Naive thymus-derived CD8-positive, alpha-beta T cell (primary cell): ENCODE measurements around the gene MRPL36. TPM values are rescaled to one million over a fixed set of nuclear protein-coding genes. Genes with fewer than 3 reads are reported as not detected.
A peak's percentile ranks its signal among the peaks of the same experiment; 100 is the strongest.
"Not testable (repeated sequence)": the region's sequence is repeated elsewhere in the genome, so short reads cannot be mapped to it uniquely, and the experiment has no call there.

ENCODE experiments used
- ATAC-seq, 2 donors: fragments of 150-1000 bp; cut with Tn5 transposase in 1 of 2; sonication (Bioruptor Pico), chemical (Tn5 transposase) in 1 of 2; 1 replicate in 1 of 2; 2 replicates in 1 of 2; pipeline ENCODE4 v1.10.0; 2021; ENCODE audit warnings: mild to moderate bottlenecking in 2 of 2, moderate library complexity in 2 of 2
- POLR2A ChIA-PET: fragments of 350-600 bp; sonication (Branson Sonifier 250); formaldehyde crosslinking; loops from one replicate; lab custom pipeline; 2021; ENCODE audit warnings: antibody characterized with exemption; lab: Charles Lee
- DNase-seq, 10 donors: peaks; one replicate each; pipeline versions ENCODE4 v3.0.0 to v3.0.0-alpha.2; 2020 to 2022
- H3K27ac Mint-ChIP-seq, 10 donors: one replicate each; pipeline ENCODE4 v1.8.0; 2020 to 2022; ENCODE audit warnings: mild to moderate bottlenecking in 10 of 10, mixed read lengths in 10 of 10, moderate library complexity in 4 of 10, inconsistent platforms in 1 of 10
- H3K27me3 Mint-ChIP-seq, 5 donors: one replicate each; pipeline ENCODE4 v1.8.0; 2021 to 2022; ENCODE audit warnings: mixed read lengths in 5 of 5
- H3K36me3 Mint-ChIP-seq, 3 donors: one replicate each; pipeline ENCODE4 v1.8.0; 2020 to 2022; ENCODE audit warnings: mixed read lengths in 3 of 3, mild to moderate bottlenecking in 2 of 3, inconsistent platforms in 1 of 3
- H3K4me1 Mint-ChIP-seq, 4 donors: one replicate each; pipeline ENCODE4 v1.8.0; 2021 to 2022; ENCODE audit warnings: mixed read lengths in 4 of 4
- H3K4me3 Mint-ChIP-seq, 10 donors: one replicate each; pipeline ENCODE4 v1.8.0; 2020 to 2022; ENCODE audit warnings: mild to moderate bottlenecking in 10 of 10, mixed read lengths in 10 of 10, moderate library complexity in 6 of 10, inconsistent platforms in 1 of 10
- H3K9me3 Mint-ChIP-seq, 9 donors: one replicate each; pipeline ENCODE4 v1.8.0; 2020 to 2022; ENCODE audit warnings: mixed read lengths in 9 of 9, mild to moderate bottlenecking in 3 of 9, inconsistent platforms in 1 of 9, moderate library complexity in 1 of 9
- polyA plus RNA-seq, 3 donors: library from polyadenylated mRNA; unstranded; fragments of 300-500 nt; fragmentation: Illumina TruSeq; gene quantifications; one replicate each; pipeline ENCODE4 v1.2.3, GENCODE V29; 2021
- total RNA-seq, 8 experiments: library from RNA in 2 of 8; stranded (reverse) in 2 of 8; gene quantifications; one replicate each; pipeline ENCODE4 v1.2.3 and lab custom pipeline; 2021 to 2026

MRPL36 gene
- total RNA-seq, result 10 to 100 TPM; 25.8 to 30.9 TPM
- 10 to 100 TPM; 61.6 to 84.3 (median 71.6) TPM for polyA plus RNA-seq
- 3.9 to 28.9 (median 12.9) reads per million in 6 experiments for total RNA-seq (lab: John Stamatoyannopoulos, UW)

- DNase-seq (peak; percentile 80 to 96 (median 90)), ATAC-seq (peak; percentile 69 to 76)
- H3K36me3 Mint-ChIP-seq, result peaks cover 11 to 30% (median 16%) of the 10 kb centered on the region in 3 donors
- peaks cover 29 to 74% (median 62%) of the 10 kb centered on the region in 4 donors for H3K4me1 Mint-ChIP-seq
- peak within 1 kb of the TSS; percentile 96 to 100 (median 99) for H3K4me3 Mint-ChIP-seq
- no peaks in the 10 kb centered on the region for H3K9me3 Mint-ChIP-seq
- POLR2A ChIA-PET, result interaction anchor here (0.6 to 4.4 kb wide), 14 partner anchors 8 to 1582 kb away, joined by 3 to 40 read pairs (median 4); partner anchors contain the start of genes CCDC127, CLPTM1L and SDHA
- H3K27ac Mint-ChIP-seq, result peak within 1 kb of the TSS; percentile 97 to 99 (median 99)
- no peaks in the 10 kb centered on the region for H3K27me3 Mint-ChIP-seq
Measured at GRCh38 chr5:1799602-1800471, at the start of gene MRPL36. TSS of gene MRPL36 (minus strand) at chr5:1799837. CDS start at chr5:1798935, 902 bp downstream.

GRCh38 chr5:1847611-1848010 is 48.0 kb upstream of the MRPL36 start:
- no peak overlapping the region for H3K4me3 Mint-ChIP-seq
- peaks cover 0 to 2% (median 0%) of the 10 kb centered on the region in 4 donors for H3K4me1 Mint-ChIP-seq
- DNase-seq, result no peak
- no peaks in the 10 kb centered on the region for H3K9me3 Mint-ChIP-seq
- peaks cover 13 to 46% (median 20%) of the 10 kb centered on the region in 5 donors for H3K27me3 Mint-ChIP-seq
- no peak for ATAC-seq
- POLR2A ChIA-PET, result no interaction called here
- H3K36me3 Mint-ChIP-seq, result no peaks in the 10 kb centered on the region
- H3K27ac Mint-ChIP-seq, result no peak overlapping the region

- H3K9me3 Mint-ChIP-seq, result no peaks in the 10 kb centered on the region
- no peak overlapping the region for H3K4me3 Mint-ChIP-seq
- POLR2A ChIA-PET, result no interaction called here
- H3K36me3 Mint-ChIP-seq, result no peaks in the 10 kb centered on the region
- peaks cover 14 to 50% (median 23%) of the 10 kb centered on the region in 5 donors for H3K27me3 Mint-ChIP-seq
- no peak for DNase-seq
- no peak overlapping the region for H3K27ac Mint-ChIP-seq
- peaks cover 0 to 2% (median 0%) of the 10 kb centered on the region in 4 donors for H3K4me1 Mint-ChIP-seq
- no peak for ATAC-seq
Measured at GRCh38 chr5:1847056-1847455, 47.4 kb upstream of the MRPL36 start.

DNA sequence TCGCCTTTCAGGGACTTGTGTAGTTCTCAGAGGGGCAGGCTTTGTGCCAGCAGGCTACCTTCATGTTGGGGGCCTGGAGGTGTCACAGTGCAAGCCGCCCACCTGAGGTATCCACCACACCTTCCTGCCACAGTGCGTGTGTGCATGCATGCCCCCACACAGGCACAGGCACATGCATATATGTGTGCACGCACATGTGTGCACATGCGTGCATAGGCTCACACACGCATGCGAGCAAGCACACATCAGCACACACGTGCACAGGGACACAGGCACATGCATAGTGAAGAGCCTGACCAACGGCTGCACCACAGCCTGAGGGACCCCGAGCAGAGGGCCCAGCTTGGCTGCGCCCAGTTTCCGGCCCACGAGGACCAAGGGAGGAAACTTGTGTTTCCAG is 46.9 kb upstream of the MRPL36 start:
- no peaks in the 10 kb centered on the region for H3K9me3 Mint-ChIP-seq
- ATAC-seq, result no peak
- H3K4me1 Mint-ChIP-seq, result peaks cover 0 to 2% (median 0%) of the 10 kb centered on the region in 4 donors
- no peak overlapping the region for H3K27ac Mint-ChIP-seq
- POLR2A ChIA-PET, result no interaction called here
- no peak overlapping the region for H3K4me3 Mint-ChIP-seq
- H3K36me3 Mint-ChIP-seq, result no peaks in the 10 kb centered on the region
- DNase-seq, result no peak
- H3K27me3 Mint-ChIP-seq, result peaks cover 17 to 50% (median 19%) of the 10 kb centered on the region in 5 donors

DNA sequence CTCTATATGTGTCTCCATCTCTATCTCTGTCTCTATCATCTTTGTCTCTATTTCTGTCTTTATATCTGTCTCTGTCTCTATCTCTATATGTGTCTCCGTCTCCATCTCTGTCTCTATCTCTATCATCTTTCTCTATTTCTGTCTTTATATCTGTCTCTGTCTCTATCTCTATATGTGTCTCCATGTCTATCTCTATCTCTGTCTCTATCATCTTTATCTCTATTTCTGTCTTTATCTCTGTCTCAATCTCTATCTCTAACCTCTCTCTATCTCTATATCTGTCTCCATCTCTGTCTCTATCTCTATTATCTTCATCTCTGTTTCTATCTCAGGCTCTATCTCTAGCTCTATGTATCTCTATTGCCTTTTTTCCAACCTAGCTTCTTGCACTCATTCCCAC is 46.1 kb upstream of the MRPL36 start:
- Mint-ChIP-seq H3K9me3 (no peaks in the 10 kb centered on the region), H3K27me3 (peaks cover 10 to 51% (median 19%) of the 10 kb centered on the region in 5 donors), H3K4me3 (no peak overlapping the region), H3K4me1 (peaks cover 0 to 2% (median 0%) of the 10 kb centered on the region in 4 donors), H3K27ac (no peak overlapping the region), H3K36me3 (no peaks in the 10 kb centered on the region)
- ATAC-seq (no peak), DNase-seq (no peak)
- POLR2A ChIA-PET, result no interaction called here

GRCh38 chr5:1844708-1845436 is 45.2 kb upstream of the MRPL36 start:
- Mint-ChIP-seq H3K27ac (no peak overlapping the region), H3K4me3 (no peak overlapping the region), H3K36me3 (no peaks in the 10 kb centered on the region), H3K27me3 (peaks cover 16 to 48% (median 23%) of the 10 kb centered on the region in 5 donors), H3K9me3 (no peaks in the 10 kb centered on the region), H3K4me1 (peaks cover 0 to 2% (median 0%) of the 10 kb centered on the region in 4 donors)
- ATAC-seq (no peak), DNase-seq (no peak)
- POLR2A ChIA-PET, result no interaction called here

GRCh38 chr5:1843761-1844160 is 44.1 kb upstream of the MRPL36 start:
- H3K9me3 Mint-ChIP-seq, H3K27ac Mint-ChIP-seq, H3K4me3 Mint-ChIP-seq, H3K4me1 Mint-ChIP-seq, POLR2A ChIA-PET, ATAC-seq, H3K36me3 Mint-ChIP-seq: not testable (repeated sequence)
- DNase-seq, result peak in 1 of 10 donors; percentile 8
- H3K27me3 Mint-ChIP-seq, result peaks cover 18 to 49% (median 27%) of the 10 kb centered on the region in 5 donors

DNA sequence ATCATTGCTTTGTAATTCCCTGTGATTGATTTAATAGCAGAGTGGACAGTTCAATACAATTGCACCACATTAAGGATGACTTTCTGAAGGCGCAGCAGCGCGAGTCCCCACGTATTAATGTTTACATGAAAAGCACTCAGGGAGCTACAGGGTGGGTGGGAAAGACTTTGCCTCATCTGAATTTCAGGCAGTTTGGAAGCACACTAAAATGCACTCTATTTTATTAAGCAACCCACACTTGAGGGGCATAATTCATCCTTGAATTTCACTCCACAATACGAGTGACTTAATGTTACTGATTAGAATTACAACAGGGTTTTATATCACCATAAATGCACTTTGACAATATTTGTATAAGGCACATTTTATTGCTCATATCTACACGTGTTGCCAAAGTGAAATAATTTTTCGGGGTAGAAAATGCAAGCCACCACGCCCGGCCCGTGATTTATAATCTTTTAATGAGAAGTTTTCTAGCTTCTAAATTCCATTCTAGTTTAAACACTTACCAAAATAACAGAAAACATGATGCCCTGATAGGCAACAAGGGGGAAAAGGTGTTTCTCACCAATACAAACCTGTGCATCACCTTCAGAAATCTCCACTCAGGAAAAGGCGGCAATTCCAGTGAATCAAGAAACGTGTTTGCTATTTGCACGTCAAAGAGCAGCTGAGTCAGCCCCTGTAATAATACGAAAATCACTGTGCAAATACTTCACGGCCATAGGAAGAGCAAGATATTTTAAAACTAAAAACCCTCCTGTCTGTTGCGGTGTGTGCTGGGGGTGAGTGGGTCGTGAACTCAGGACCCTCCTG is 42.6 kb upstream of the MRPL36 start:
- DNase-seq (no peak), ATAC-seq (no peak)
- no peaks in the 10 kb centered on the region for H3K9me3 Mint-ChIP-seq
- peaks cover 13 to 48% (median 25%) of the 10 kb centered on the region in 5 donors for H3K27me3 Mint-ChIP-seq
- no peak overlapping the region for H3K4me3 Mint-ChIP-seq
- no peak overlapping the region for H3K27ac Mint-ChIP-seq
- no peaks in the 10 kb centered on the region for H3K4me1 Mint-ChIP-seq
- POLR2A ChIA-PET, result no interaction called here
- H3K36me3 Mint-ChIP-seq, result no peaks in the 10 kb centered on the region

- Mint-ChIP-seq H3K9me3 (no peaks in the 10 kb centered on the region), H3K27ac (no peak overlapping the region), H3K36me3 (no peaks in the 10 kb centered on the region), H3K27me3 (peaks cover 13 to 48% (median 25%) of the 10 kb centered on the region in 5 donors), H3K4me3 (no peak overlapping the region), H3K4me1 (no peaks in the 10 kb centered on the region)
- POLR2A ChIA-PET, result no interaction called here
- no peak for ATAC-seq
- peak in 1 of 10 donors; percentile 46 for DNase-seq
Measured at GRCh38 chr5:1840741-1841521, 41.3 kb upstream of the MRPL36 start.

GRCh38 chr5:1840071-1840547 is 40.5 kb upstream of the MRPL36 start:
- ATAC-seq (no peak), DNase-seq (peak in 1 of 10 donors; percentile 53)
- Mint-ChIP-seq H3K27ac (no peak overlapping the region), H3K36me3 (no peaks in the 10 kb centered on the region), H3K4me3 (no peak overlapping the region), H3K27me3 (peaks cover 13 to 48% (median 26%) of the 10 kb centered on the region in 5 donors), H3K9me3 (no peaks in the 10 kb centered on the region), H3K4me1 (no peaks in the 10 kb centered on the region)
- POLR2A ChIA-PET, result no interaction called here

DNA sequence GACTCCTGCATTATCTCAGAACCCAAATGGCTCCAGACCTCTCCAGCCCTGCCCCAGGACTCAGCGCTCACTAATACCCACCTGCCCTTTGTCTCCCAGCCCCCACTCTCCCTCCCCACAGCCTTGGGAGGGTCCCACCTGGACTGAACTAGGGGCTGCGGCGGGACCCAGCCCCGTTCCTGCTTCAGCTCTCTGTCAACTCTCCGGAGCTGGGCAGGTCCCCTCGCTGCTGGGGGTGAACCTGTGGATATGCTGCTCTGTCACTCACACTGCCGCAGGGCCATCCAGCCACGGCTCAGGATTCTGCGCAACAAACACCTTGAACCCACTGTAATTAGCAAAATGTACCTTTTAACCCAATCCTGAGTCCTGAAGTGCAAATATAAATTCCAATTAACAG is 38.4 kb upstream of the MRPL36 start:
- POLR2A ChIA-PET, result interaction anchor here (0.8 kb wide), 1 partner anchor 23 kb away, joined by 3 read pairs; no protein-coding TSS in a partner anchor
- no peaks in the 10 kb centered on the region for H3K36me3 Mint-ChIP-seq
- DNase-seq, result no peak
- no peaks in the 10 kb centered on the region for H3K9me3 Mint-ChIP-seq
- H3K27ac Mint-ChIP-seq, result no peak overlapping the region
- ATAC-seq, result no peak
- H3K27me3 Mint-ChIP-seq, result peaks cover 13 to 45% (median 27%) of the 10 kb centered on the region in 5 donors
- H3K4me3 Mint-ChIP-seq, result no peak overlapping the region
- H3K4me1 Mint-ChIP-seq, result no peaks in the 10 kb centered on the region
